ENCODE results near the gene HECTD4. TPM values are rescaled to one million over a fixed set of nuclear protein-coding genes. Genes with fewer than 3 reads are reported as not detected.
"Not testable (repeated sequence)": the region's sequence is repeated elsewhere in the genome, so short reads cannot be mapped to it uniquely, and the experiment has no call there.

The HECTD4 gene
- total and polyA plus RNA-seq, 5 donors: 11.1 to 26.6 (median 25.4) TPM

DNA sequence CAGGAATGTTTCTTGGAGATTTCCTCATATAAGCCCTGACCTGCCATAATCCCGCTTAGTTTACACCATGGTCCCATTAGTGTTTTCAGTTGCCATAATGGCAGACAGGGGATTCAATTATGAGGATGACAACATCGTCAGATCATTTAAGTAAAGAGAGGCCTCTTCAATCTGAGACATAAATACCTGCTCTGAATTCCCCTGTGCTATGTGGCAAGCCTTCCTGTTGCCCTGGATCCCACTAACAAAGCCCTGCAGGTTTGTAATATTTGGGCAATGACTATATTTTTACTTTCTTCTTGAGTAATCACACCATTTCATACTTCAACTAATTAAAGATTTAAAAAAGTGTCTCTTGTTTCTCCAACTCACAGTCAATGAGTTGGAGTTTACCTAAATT lies 147.9 kb downstream of the HECTD4 start:
- intact Hi-C loops (cut with DNase I): no loop called here
- no peaks in the 10 kb centered on the region for H3K9me3 ChIP-seq (ENCODE audit: control insufficient read depth, low read length)
- no peaks in the 10 kb centered on the region for H3K27me3 ChIP-seq (ENCODE audit: control insufficient read depth, insufficient read depth)
- no peaks in the 10 kb centered on the region for H3K4me1 ChIP-seq (ENCODE audit: control insufficient read depth, insufficient read depth, low read length)
- no peak overlapping the region for H3K4me3 ChIP-seq (ENCODE audit: low read length)
- DNase-seq (no peak), ATAC-seq (no peak)
- over 99% methylated on average over 2 of the region's 2 CpGs for WGBS
- H3K27ac ChIP-seq (ENCODE audit: low read length): no peak overlapping the region

DNA sequence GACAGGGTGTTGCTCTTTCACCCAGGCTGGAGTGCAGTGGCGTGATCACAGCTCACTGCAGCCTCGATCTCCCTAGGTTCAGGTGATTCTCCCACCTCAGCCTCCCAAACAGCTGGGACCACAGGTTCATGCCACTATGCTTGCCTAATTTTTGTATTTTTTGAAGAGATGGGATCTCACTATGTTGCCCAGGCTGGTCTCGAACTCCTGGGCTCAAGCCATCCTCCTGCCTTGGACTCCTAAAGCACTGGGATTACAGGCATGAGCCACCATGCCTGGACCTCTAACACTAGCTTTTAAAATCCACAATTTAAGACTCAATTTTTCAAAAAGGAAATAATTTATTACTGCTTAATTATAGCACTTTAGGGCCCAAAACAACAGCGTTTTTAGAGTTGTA lies 149.0 kb downstream of the HECTD4 start:
- WGBS: 95% methylated on average over 4 of the region's 4 CpGs

DNA sequence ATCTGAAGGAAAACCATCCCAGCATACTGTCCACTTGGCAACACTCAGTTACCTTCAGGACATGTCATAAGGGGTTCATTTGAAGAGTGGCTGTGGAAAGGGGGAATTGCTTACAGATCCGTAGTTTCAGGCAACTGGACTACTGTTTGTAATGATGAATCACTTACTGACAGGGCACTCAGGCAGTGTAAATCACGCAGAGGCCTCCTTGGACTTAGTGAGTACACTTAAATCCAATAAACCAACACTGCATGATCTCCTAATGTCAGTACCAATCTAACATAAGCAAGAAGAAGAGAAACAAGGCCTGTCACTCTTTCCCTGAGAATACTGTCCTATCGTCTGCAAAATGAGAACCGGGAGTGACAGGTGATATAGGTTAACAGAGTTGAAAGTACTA lies 152.1 kb downstream of the HECTD4 start:
- Histone ChIP-seq H3K27ac (ENCODE audit: low read length) (no peak overlapping the region), H3K4me1 (ENCODE audit: control insufficient read depth, insufficient read depth, low read length) (no peaks in the 10 kb centered on the region), H3K4me3 (ENCODE audit: low read length) (no peak overlapping the region), H3K9me3 (ENCODE audit: control insufficient read depth, low read length) (no peaks in the 10 kb centered on the region), H3K27me3 (ENCODE audit: control insufficient read depth, insufficient read depth) (no peaks in the 10 kb centered on the region)
- intact Hi-C loops (cut with DNase I): no loop called here
- DNase-seq (no peak), ATAC-seq (no peak)
- WGBS: 84% methylated on average over 4 of the region's 4 CpGs

More for the DNA sequence above, 149.0 kb downstream of the HECTD4 start:
- DNase-seq: no peak
- no peak for ATAC-seq
- no peaks in the 10 kb centered on the region for H3K27me3 ChIP-seq (ENCODE audit: control insufficient read depth, insufficient read depth)
- H3K9me3 ChIP-seq (ENCODE audit: control insufficient read depth, low read length): no peaks in the 10 kb centered on the region
- no peaks in the 10 kb centered on the region for H3K4me1 ChIP-seq (ENCODE audit: control insufficient read depth, insufficient read depth, low read length)
- intact Hi-C loops (cut with DNase I): no loop called here
- no peak overlapping the region for H3K27ac ChIP-seq (ENCODE audit: low read length)
- H3K4me3 ChIP-seq (ENCODE audit: low read length): no peak overlapping the region

GRCh38 chr12:112226768-112227167 lies 155.5 kb downstream of the HECTD4 start:
- Histone ChIP-seq H3K4me3 (ENCODE audit: low read length) (no peak overlapping the region), H3K27ac (ENCODE audit: low read length) (no peak overlapping the region), H3K4me1 (ENCODE audit: control insufficient read depth, insufficient read depth, low read length) (no peaks in the 10 kb centered on the region), H3K27me3 (ENCODE audit: control insufficient read depth, insufficient read depth) (no peaks in the 10 kb centered on the region), H3K9me3 (ENCODE audit: control insufficient read depth, low read length) (no peaks in the 10 kb centered on the region)
- no peak for ATAC-seq
- WGBS: 90% methylated on average over 3 of the region's 3 CpGs
- no peak for DNase-seq
- intact Hi-C loops (cut with DNase I): no loop called here

GRCh38 chr12:112220628-112221027 lies 161.6 kb downstream of the HECTD4 start:
- H3K27me3 ChIP-seq (ENCODE audit: control insufficient read depth, insufficient read depth); H3K4me1 ChIP-seq (ENCODE audit: control insufficient read depth, insufficient read depth, low read length); intact Hi-C loops (cut with DNase I); H3K9me3 ChIP-seq (ENCODE audit: control insufficient read depth, low read length); H3K27ac ChIP-seq (ENCODE audit: low read length); ATAC-seq; H3K4me3 ChIP-seq (ENCODE audit: low read length); DNase-seq: not testable (repeated sequence)
- WGBS: 87% methylated on average over 7 of the region's 7 CpGs

GRCh38 chr12:112219195-112219594 lies 163.0 kb downstream of the HECTD4 start:
- Histone ChIP-seq H3K4me1 (ENCODE audit: control insufficient read depth, insufficient read depth, low read length) (no peaks in the 10 kb centered on the region), H3K27ac (ENCODE audit: low read length) (no peak overlapping the region), H3K9me3 (ENCODE audit: control insufficient read depth, low read length) (no peaks in the 10 kb centered on the region), H3K27me3 (ENCODE audit: control insufficient read depth, insufficient read depth) (no peaks in the 10 kb centered on the region), H3K4me3 (ENCODE audit: low read length) (no peak overlapping the region)
- DNase-seq (no peak), ATAC-seq (no peak)
- WGBS: 79% methylated on average over 11 of the region's 11 CpGs
- intact Hi-C loops (cut with DNase I): no loop called here

DNA sequence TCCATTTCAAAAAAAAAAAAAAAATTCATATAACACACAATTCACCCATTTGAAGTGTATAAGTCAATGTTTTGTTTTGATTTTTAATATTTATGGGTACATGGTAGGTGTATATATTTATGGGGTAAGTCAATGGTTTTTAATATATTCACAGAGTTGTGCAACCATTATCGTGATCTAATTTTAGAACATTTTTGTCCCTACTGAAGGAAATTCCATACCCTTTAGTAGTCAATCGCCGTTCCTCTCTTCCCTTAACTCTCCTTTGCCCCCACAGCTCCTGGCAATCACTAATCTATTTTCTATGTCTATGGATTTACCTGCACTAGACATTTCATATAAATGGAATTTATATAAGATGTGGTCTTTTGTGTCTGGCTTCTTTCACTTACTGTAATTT lies 164.1 kb downstream of the HECTD4 start:
- ATAC-seq (no peak), DNase-seq (no peak)
- Histone ChIP-seq H3K4me3 (ENCODE audit: low read length) (no peak overlapping the region), H3K27ac (ENCODE audit: low read length) (no peak overlapping the region), H3K4me1 (ENCODE audit: control insufficient read depth, insufficient read depth, low read length) (no peaks in the 10 kb centered on the region), H3K9me3 (ENCODE audit: control insufficient read depth, low read length) (no peaks in the 10 kb centered on the region), H3K27me3 (ENCODE audit: control insufficient read depth, insufficient read depth) (no peaks in the 10 kb centered on the region)
- 84% methylated on average over 3 of the region's 3 CpGs for WGBS
- intact Hi-C loops (cut with DNase I): no loop called here

DNA sequence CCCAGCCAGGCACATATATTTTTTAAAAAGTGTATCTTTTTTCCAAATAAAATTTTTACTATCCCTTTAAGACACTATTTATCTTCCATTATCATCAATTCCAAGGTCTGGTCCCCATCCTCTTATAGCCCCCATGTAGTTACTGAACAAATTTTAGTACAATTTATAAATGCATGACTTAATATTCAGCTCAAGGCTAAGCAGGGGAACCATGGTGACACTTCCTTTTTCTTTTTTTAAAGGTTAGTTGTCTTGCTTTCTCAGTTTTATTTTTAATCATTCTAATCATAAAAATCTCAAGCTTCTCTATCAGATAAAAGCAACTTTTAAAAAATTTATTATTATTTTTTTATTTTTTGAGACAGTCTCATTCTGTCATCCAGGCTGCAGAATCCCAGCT lies 164.6 kb downstream of the HECTD4 start:
- Histone ChIP-seq H3K27ac (ENCODE audit: low read length) (no peak overlapping the region), H3K27me3 (ENCODE audit: control insufficient read depth, insufficient read depth) (no peaks in the 10 kb centered on the region), H3K4me3 (ENCODE audit: low read length) (no peak overlapping the region), H3K9me3 (ENCODE audit: control insufficient read depth, low read length) (no peaks in the 10 kb centered on the region), H3K4me1 (ENCODE audit: control insufficient read depth, insufficient read depth, low read length) (no peaks in the 10 kb centered on the region)
- DNase-seq (no peak), ATAC-seq (no peak)
- intact Hi-C loops (cut with DNase I): no loop called here

DNA sequence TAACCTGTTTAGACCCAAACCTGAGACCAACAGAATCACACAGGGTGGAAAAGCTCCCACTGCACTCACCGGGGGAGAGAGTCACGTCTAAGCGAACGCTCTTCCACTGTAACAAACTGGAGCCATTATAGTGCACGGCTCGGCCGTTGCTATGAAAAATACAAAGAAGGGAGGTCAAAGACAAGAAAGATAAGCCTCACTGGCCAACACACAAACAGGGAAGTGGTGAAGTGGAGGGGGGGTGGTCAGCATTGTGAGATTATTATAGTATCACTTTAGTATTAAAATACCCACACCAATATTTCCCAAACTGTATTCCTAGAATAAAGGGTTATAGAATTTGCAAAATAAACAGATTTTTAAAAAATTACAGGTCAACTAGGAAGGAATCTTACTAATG lies 166.0 kb downstream of the HECTD4 start:
- Histone ChIP-seq H3K9me3 (ENCODE audit: control insufficient read depth, low read length) (no peaks in the 10 kb centered on the region), H3K4me1 (ENCODE audit: control insufficient read depth, insufficient read depth, low read length) (no peaks in the 10 kb centered on the region), H3K27ac (ENCODE audit: low read length) (no peak overlapping the region), H3K4me3 (ENCODE audit: low read length) (no peak overlapping the region), H3K27me3 (ENCODE audit: control insufficient read depth, insufficient read depth) (no peaks in the 10 kb centered on the region)
- DNase-seq (no peak), ATAC-seq (no peak)
- intact Hi-C loops (cut with DNase I): no loop called here
- WGBS: 90% methylated on average over 7 of the region's 7 CpGs

- intact Hi-C loops (cut with DNase I): no loop called here
- H3K4me3 ChIP-seq (ENCODE audit: low read length): no peak overlapping the region
- ATAC-seq (no peak), DNase-seq (no peak)
- WGBS: 79% methylated on average over 4 of the region's 4 CpGs
- no peak overlapping the region for H3K27ac ChIP-seq (ENCODE audit: low read length)
- H3K9me3 ChIP-seq (ENCODE audit: control insufficient read depth, low read length): no peaks in the 10 kb centered on the region
- H3K4me1 ChIP-seq (ENCODE audit: control insufficient read depth, insufficient read depth, low read length): no peaks in the 10 kb centered on the region
- no peaks in the 10 kb centered on the region for H3K27me3 ChIP-seq (ENCODE audit: control insufficient read depth, insufficient read depth)
Measured at GRCh38 chr12:112214064-112214463, 168.2 kb downstream of the HECTD4 start.

DNA sequence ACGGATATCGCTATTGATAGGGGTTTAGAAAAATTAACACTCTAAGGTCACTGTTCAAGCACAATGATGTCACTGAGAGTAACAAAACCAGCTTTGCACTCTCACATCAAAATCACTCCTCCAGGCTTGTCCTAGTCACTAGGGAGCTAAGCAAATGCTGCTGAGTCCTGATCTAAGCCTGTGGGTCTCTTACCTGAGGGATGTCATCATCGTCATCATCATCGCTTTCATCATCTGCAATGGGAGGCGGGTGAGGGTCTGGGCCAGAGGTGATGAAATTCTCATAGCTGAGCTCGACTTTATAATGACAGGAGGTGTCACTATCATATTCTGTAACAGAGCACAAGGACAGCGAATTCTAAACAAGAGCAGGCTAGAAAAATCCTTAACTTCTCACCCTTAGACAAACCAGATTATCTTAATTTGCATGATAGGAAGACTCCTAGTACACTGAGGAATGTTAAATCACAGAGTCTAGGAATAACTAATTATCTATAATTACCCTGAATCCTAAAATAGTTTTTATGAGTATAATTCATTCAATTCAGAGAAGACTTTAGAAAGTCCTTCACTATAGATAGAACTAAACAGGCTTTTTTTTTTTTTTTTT lies 173.8 kb downstream of the HECTD4 start:
- H3K27me3 ChIP-seq (ENCODE audit: control insufficient read depth, insufficient read depth): no peaks in the 10 kb centered on the region
- no peaks in the 10 kb centered on the region for H3K4me1 ChIP-seq (ENCODE audit: control insufficient read depth, insufficient read depth, low read length)
- ATAC-seq (no peak), DNase-seq (no peak)
- no peaks in the 10 kb centered on the region for H3K9me3 ChIP-seq (ENCODE audit: control insufficient read depth, low read length)
- no peak overlapping the region for H3K27ac ChIP-seq (ENCODE audit: low read length)
- WGBS: 89% methylated on average over 7 of the region's 7 CpGs
- intact Hi-C loops (cut with DNase I): no loop called here
- no peak overlapping the region for H3K4me3 ChIP-seq (ENCODE audit: low read length)

GRCh38 chr12:112207397-112207924 lies 174.8 kb downstream of the HECTD4 start:
- no peak for DNase-seq
- Histone ChIP-seq H3K4me1 (ENCODE audit: control insufficient read depth, insufficient read depth, low read length) (no peaks in the 10 kb centered on the region), H3K9me3 (ENCODE audit: control insufficient read depth, low read length) (no peaks in the 10 kb centered on the region), H3K27me3 (ENCODE audit: control insufficient read depth, insufficient read depth) (no peaks in the 10 kb centered on the region), H3K27ac (ENCODE audit: low read length) (no peak overlapping the region), H3K4me3 (ENCODE audit: low read length) (no peak overlapping the region)
- intact Hi-C loops (cut with DNase I): no loop called here
- ATAC-seq: no peak
- WGBS: 97% methylated on average over 4 of the region's 4 CpGs
